Activated CD8-positive, alpha-beta T cell treated with anti-CD3 and anti-CD28 coated beads, Interleukin-2, amount 10 ng/mL, durations not matched to agents 7 days and 5 days (primary cell): ENCODE measurements around the gene LRMDA. TPM values are rescaled to one million over a fixed set of nuclear protein-coding genes. Genes with fewer than 3 reads are reported as not detected.

Experiments
- microRNA-seq: library from miRNA; unstranded; fragments of <30 nt; microRNA quantifications from one replicate; pipeline ENCODE4 v1.2.0, GENCODE V29; 2022
- total RNA-seq, 2 experiments: library from RNA; stranded (reverse); gene quantifications; one replicate each; pipeline ENCODE4 v1.2.3, GENCODE V29; 2021

The LRMDA gene
- total RNA-seq, 2 experiments from 2014 or later: not detected

Small RNA genes within 50 kb of the gene (microRNA-seq; reads per million reads assigned to microRNA genes)
- gene MIR606: not detected

Other genes with a start within 250 kb of the LRMDA start
- 100 to 1,000 TPM; 152 to 159 TPM for gene VDAC2, start 220.8 kb upstream of the LRMDA start, total RNA-seq
- gene COMTD1, start 195.7 kb upstream of the LRMDA start, total RNA-seq: 10 to 100 TPM; 58.6 to 62.5 TPM
- gene ZNF503, start 29.9 kb upstream of the LRMDA start, total RNA-seq: under 1 TPM in 1 of 2 experiments, not detected in 1; 0.26 TPM